Mesenchymal stem cell (in vitro differentiated cells and primary cell): ENCODE results near the gene ME1.
"Not testable (repeated sequence)": the region's sequence is repeated elsewhere in the genome, so short reads cannot be mapped to it uniquely, and the experiment has no call there.

Experiments used
- DNase-seq: peaks from one replicate; pipeline ENCODE4 v3.0.0-alpha.2; 2013
- H2AFZ ChIP-seq: one replicate; pipeline ENCODE4 v1.6.1; 2013; ENCODE audit warnings: low read depth, mild to moderate bottlenecking, control low read depth, inconsistent platforms, low read length, moderate library complexity
- H2AK5ac ChIP-seq: 2 replicates; pipeline ENCODE4 v1.6.1; 2013; ENCODE audit warnings: low read length, moderate library complexity, mild to moderate bottlenecking, inconsistent platforms; ENCODE audit not compliant: severe bottlenecking
- H2BK120ac ChIP-seq: one replicate; pipeline ENCODE4 v1.6.1; 2013; ENCODE audit warnings: low read depth, mild to moderate bottlenecking, inconsistent platforms, low read length, moderate library complexity
- H2BK12ac ChIP-seq, 2 experiments: one replicate each; pipeline ENCODE4 v1.6.1; 2013; ENCODE audit warnings: inconsistent platforms in 2 of 2, low read length in 2 of 2, mild to moderate bottlenecking in 2 of 2, moderate library complexity in 2 of 2, control low read depth in 1 of 2
- H2BK15ac ChIP-seq: one replicate; pipeline ENCODE4 v1.6.1; 2013; ENCODE audit warnings: mild to moderate bottlenecking, low read depth, inconsistent platforms; ENCODE audit not compliant: poor library complexity, severe bottlenecking
- H2BK5ac ChIP-seq: 2 replicates; pipeline ENCODE4 v1.6.1; 2013; ENCODE audit warnings: low read depth, mild to moderate bottlenecking, low read length, control low read depth, inconsistent platforms; ENCODE audit not compliant: poor library complexity, severe bottlenecking
- H3K14ac ChIP-seq, 2 experiments: one replicate each; pipeline ENCODE4 v1.6.1; 2013; ENCODE audit warnings: inconsistent platforms in 2 of 2, low read length in 2 of 2, control low read depth in 1 of 2, mild to moderate bottlenecking in 1 of 2, moderate library complexity in 1 of 2
- H3K18ac ChIP-seq, 2 experiments: one replicate each; pipeline ENCODE4 v1.6.1; 2013; ENCODE audit warnings: inconsistent platforms in 2 of 2, low read length in 2 of 2, control low read depth in 1 of 2, low read depth in 1 of 2, mild to moderate bottlenecking in 1 of 2
- H3K23ac ChIP-seq, 2 experiments: one replicate each; pipeline ENCODE4 v1.6.1; 2013; ENCODE audit warnings: inconsistent platforms in 2 of 2, low read length in 2 of 2, mild to moderate bottlenecking in 2 of 2, moderate library complexity in 2 of 2, control low read depth in 1 of 2
- H3K27ac ChIP-seq: 2 replicates; pipeline ENCODE4 v1.5.1; 2013; ENCODE audit warnings: mild to moderate bottlenecking, moderate library complexity, low read length, control low read depth, inconsistent platforms; ENCODE audit not compliant: poor library complexity, severe bottlenecking
- H3K27me3 ChIP-seq, 2 experiments: 2 replicates each; pipeline versions ENCODE4 v1.6.1 to v1.7.0; 2013; ENCODE audit warnings: low read length in 2 of 2, mild to moderate bottlenecking in 2 of 2, moderate library complexity in 2 of 2, control low read depth in 1 of 2, inconsistent platforms in 1 of 2; ENCODE audit not compliant: control insufficient read depth in 1 of 2, insufficient read depth in 1 of 2
- H3K36me3 ChIP-seq, 2 experiments: 2 replicates each; pipeline versions ENCODE4 v1.6.1 to v1.7.0; 2013; ENCODE audit warnings: low read length in 2 of 2, control low read depth in 1 of 2, inconsistent platforms in 1 of 2, low read depth in 1 of 2, mild to moderate bottlenecking in 1 of 2; ENCODE audit not compliant: insufficient read depth in 2 of 2, control insufficient read depth in 1 of 2
- H3K4ac ChIP-seq, 2 experiments: one replicate each; pipeline ENCODE4 v1.6.1; 2013; ENCODE audit warnings: inconsistent platforms in 2 of 2, low read length in 2 of 2, mild to moderate bottlenecking in 2 of 2, moderate library complexity in 2 of 2, control low read depth in 1 of 2, low read depth in 1 of 2
- H3K4me1 ChIP-seq: 2 replicates; pipeline ENCODE4 v1.6.1; 2013; ENCODE audit warnings: low read depth, low read length, control low read depth; ENCODE audit not compliant: control insufficient read depth, insufficient read depth
- H3K4me2 ChIP-seq: 2 replicates; pipeline ENCODE4 v1.6.1; 2013; ENCODE audit warnings: low read length, mild to moderate bottlenecking, inconsistent platforms; ENCODE audit not compliant: poor library complexity, severe bottlenecking
- H3K4me3 ChIP-seq, 2 experiments: 2 replicates each; pipeline versions ENCODE4 v1.5.1 to v1.7.0; 2013; ENCODE audit warnings: low read length in 2 of 2, mild to moderate bottlenecking in 2 of 2, control low read depth in 1 of 2, low read depth in 1 of 2; ENCODE audit not compliant: insufficient read depth in 1 of 2
- H3K79me1 ChIP-seq: replicated peaks from 2 replicates; pipeline ENCODE4 v1.6.1; 2013; ENCODE audit warnings: mild to moderate bottlenecking, control low read depth, low read length, inconsistent platforms; ENCODE audit not compliant: poor library complexity, severe bottlenecking
- H3K9ac ChIP-seq: 2 replicates; pipeline ENCODE4 v1.7.0; 2013; ENCODE audit warnings: mild to moderate bottlenecking, low read length, moderate library complexity
- H3K9me3 ChIP-seq: 2 replicates; pipeline ENCODE4 v1.7.0; 2013; ENCODE audit warnings: mild to moderate bottlenecking, low read length; ENCODE audit not compliant: control insufficient read depth
- H4K8ac ChIP-seq: one replicate; pipeline ENCODE4 v1.6.1; 2013; ENCODE audit warnings: inconsistent platforms, mild to moderate bottlenecking, low read length, moderate library complexity
- H4K91ac ChIP-seq: one replicate; pipeline ENCODE4 v1.6.1; 2013; ENCODE audit warnings: mild to moderate bottlenecking, low read length, inconsistent platforms
- whole genome bisulfite sequencing: methylation state at CpG from one replicate; pipeline ENCODE4 v1.1.7; 2013; ENCODE audit warnings: mixed read lengths; 5-methylcytosine and 5-hydroxymethylcytosine counted together

Gene ME1

GRCh38 chr6:83462524-83462923 is 31.7 kb upstream of the ME1 start:
- Histone ChIP-seq H3K4me1 (no peaks in the 10 kb centered on the region), H3K36me3 (no peaks in the 10 kb centered on the region), H3K9me3 (no peaks in the 10 kb centered on the region), H4K91ac (no peak overlapping the region), H3K18ac (no peak overlapping the region), H3K23ac (no peak overlapping the region), H3K27me3 (peaks cover 0 to 4% of the 10 kb centered on the region in 2 experiments), H3K4ac (no peak overlapping the region), H3K27ac (no peak overlapping the region), H2BK12ac (no peak overlapping the region), H3K4me2 (no peak overlapping the region), H2BK5ac (no peak overlapping the region), H3K9ac (no peak overlapping the region), H4K8ac (no peak overlapping the region), H3K14ac (no peak overlapping the region), H2BK120ac (no peak overlapping the region), H2BK15ac (no peak overlapping the region), H2AFZ (no peak overlapping the region), H2AK5ac (no peak overlapping the region), H3K79me1 (no peaks in the 10 kb centered on the region), H3K4me3 (no peak overlapping the region)
- DNase-seq = no peak
- WGBS = 42% methylated on average over 1 of the region's 1 CpG

DNA sequence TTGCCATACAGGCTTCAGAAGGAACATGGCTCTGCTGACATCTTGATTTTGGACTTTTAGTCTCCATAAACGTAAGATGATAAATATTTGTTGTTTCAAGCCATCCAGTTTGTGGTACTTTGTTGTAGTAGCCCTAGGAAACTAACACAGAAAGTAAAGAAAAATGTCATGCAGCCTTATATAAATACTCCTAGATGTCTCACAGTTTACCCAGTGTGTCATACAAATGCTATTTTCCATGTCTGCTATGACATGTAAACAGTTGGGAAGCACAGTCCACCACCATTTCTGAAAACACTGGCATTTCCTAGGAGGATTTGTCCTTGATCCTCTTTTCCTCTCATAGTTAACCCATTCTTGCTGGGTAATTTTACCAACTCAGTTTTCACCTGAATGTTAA is 30.6 kb upstream of the ME1 start:
- no peak overlapping the region for H4K91ac ChIP-seq
- no peak overlapping the region for H2BK12ac ChIP-seq
- H4K8ac ChIP-seq = no peak overlapping the region
- H2AK5ac ChIP-seq = no peak overlapping the region
- no peak overlapping the region for H3K18ac ChIP-seq
- WGBS = no CpG with 5 or more reads among the region's 1 CpG
- H3K4ac ChIP-seq = no peak overlapping the region
- no peak overlapping the region for H3K14ac ChIP-seq
- no peak overlapping the region for H2BK5ac ChIP-seq
- no peak overlapping the region for H3K9ac ChIP-seq
- H3K4me1 ChIP-seq = no peaks in the 10 kb centered on the region
- H3K4me2 ChIP-seq = no peak overlapping the region
- no peaks in the 10 kb centered on the region for H3K36me3 ChIP-seq
- H3K23ac ChIP-seq = no peak overlapping the region
- no peak overlapping the region for H2BK120ac ChIP-seq
- H3K27me3 ChIP-seq = peaks cover 0 to 2% of the 10 kb centered on the region in 2 experiments
- H3K9me3 ChIP-seq = no peaks in the 10 kb centered on the region
- H3K27ac ChIP-seq = no peak overlapping the region
- no peak overlapping the region for H3K4me3 ChIP-seq
- no peak overlapping the region for H2AFZ ChIP-seq
- no peak overlapping the region for H2BK15ac ChIP-seq
- no peaks in the 10 kb centered on the region for H3K79me1 ChIP-seq
- DNase-seq = peak; percentile 64

- no peak overlapping the region for H2AK5ac ChIP-seq
- no peak overlapping the region for H2BK15ac ChIP-seq
Observed at GRCh38 chr6:83459663-83460062, 28.8 kb upstream of the ME1 start.

DNA sequence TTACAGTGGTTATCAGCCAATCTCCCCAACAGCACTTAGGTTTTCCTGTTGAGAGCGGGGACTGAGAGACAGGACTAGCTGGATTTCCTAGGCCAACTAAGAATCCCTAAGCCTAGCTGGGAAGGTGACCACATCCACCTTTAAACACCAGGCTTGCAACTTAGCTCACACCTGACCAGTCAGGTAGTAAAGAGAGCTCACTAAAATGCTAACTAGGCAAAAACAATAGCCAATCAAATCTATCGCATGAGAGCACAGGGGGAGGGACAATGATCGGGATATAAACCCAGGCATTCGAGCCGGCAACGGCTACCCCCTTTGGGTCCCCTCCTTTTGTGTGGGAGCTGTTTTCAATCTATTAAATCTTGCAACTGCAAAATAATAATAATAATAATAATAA is 19.2 kb upstream of the ME1 start:
- not testable (repeated sequence) for H2BK5ac ChIP-seq, H2BK12ac ChIP-seq, H3K4me3 ChIP-seq, H3K9me3 ChIP-seq, H4K8ac ChIP-seq, H3K27me3 ChIP-seq, H3K79me1 ChIP-seq, H3K23ac ChIP-seq, H3K18ac ChIP-seq, H3K4ac ChIP-seq, H3K36me3 ChIP-seq, H4K91ac ChIP-seq, H2AFZ ChIP-seq, H3K4me1 ChIP-seq, H2BK120ac ChIP-seq, DNase-seq, H2AK5ac ChIP-seq, H3K9ac ChIP-seq, H3K4me2 ChIP-seq, H2BK15ac ChIP-seq, H3K27ac ChIP-seq, H3K14ac ChIP-seq
- 96% methylated on average over 1 of the region's 6 CpGs for WGBS

More at GRCh38 chr6:83459663-83460062, 28.8 kb upstream of the ME1 start:
- Histone ChIP-seq H3K4me3 (no peak overlapping the region), H2BK120ac (no peak overlapping the region), H3K4me2 (no peak overlapping the region), H3K9ac (no peak overlapping the region), H2BK12ac (no peak overlapping the region), H3K27ac (no peak overlapping the region), H3K4ac (no peak overlapping the region), H2AFZ (no peak overlapping the region), H3K79me1 (no peaks in the 10 kb centered on the region), H4K8ac (no peak overlapping the region), H3K9me3 (no peaks in the 10 kb centered on the region), H3K36me3 (no peaks in the 10 kb centered on the region), H3K18ac (no peak overlapping the region), H3K14ac (no peak overlapping the region), H3K23ac (no peak overlapping the region), H2BK5ac (no peak overlapping the region), H4K91ac (no peak overlapping the region), H3K27me3 (no peaks in the 10 kb centered on the region), H3K4me1 (no peaks in the 10 kb centered on the region)
- DNase-seq = peak; percentile 12
